Measurements from ENCODE around the gene NOD2.

Gene NOD2

GRCh38 chr16:50743581-50744225 is 50.3 kb downstream of the NOD2 start:
- DNase-seq: no peak

GRCh38 chr16:50744881-50745280 is 51.5 kb downstream of the NOD2 start:
- no peak for DNase-seq

- DNase-seq: no peak
These were observed 52.5 kb downstream of the NOD2 start for GRCh38 chr16:50745940-50746339.

GRCh38 chr16:50747207-50747956 is 54.0 kb downstream of the NOD2 start:
- peak; percentile 12 to 37 for DNase-seq

- DNase-seq: no peak
These were observed 58.1 kb downstream of the NOD2 start for GRCh38 chr16:50751528-50751927.

GRCh38 chr16:50752471-50753235 is 59.2 kb downstream of the NOD2 start:
- DNase-seq: no peak

- no peak for DNase-seq
These were observed 63.1 kb downstream of the NOD2 start for GRCh38 chr16:50756473-50756872.

GRCh38 chr16:50761267-50761666 is 67.9 kb downstream of the NOD2 start:
- DNase-seq: no peak

GRCh38 chr16:50762241-50762640 is 68.8 kb downstream of the NOD2 start:
- no peak for DNase-seq

- no peak for DNase-seq
These were observed 69.8 kb downstream of the NOD2 start for GRCh38 chr16:50763211-50763610.

GRCh38 chr16:50765260-50765659 is 71.9 kb downstream of the NOD2 start:
- DNase-seq: no peak

- DNase-seq: no peak
These were observed 72.5 kb downstream of the NOD2 start for GRCh38 chr16:50765861-50766260.

GRCh38 chr16:50767197-50767596 is 73.8 kb downstream of the NOD2 start:
- no peak for DNase-seq

- no peak for DNase-seq
These were observed 78.0 kb downstream of the NOD2 start for GRCh38 chr16:50771366-50771765.

GRCh38 chr16:50774405-50774804 is 81.0 kb downstream of the NOD2 start:
- no peak for DNase-seq

- DNase-seq: no peak
These were observed 81.6 kb downstream of the NOD2 start for GRCh38 chr16:50774960-50775359.

GRCh38 chr16:50776037-50776436 is 82.6 kb downstream of the NOD2 start:
- DNase-seq: no peak

- DNase-seq: no peak
These were observed 85.1 kb downstream of the NOD2 start for GRCh38 chr16:50778284-50779163.

GRCh38 chr16:50781043-50781442 is 87.6 kb downstream of the NOD2 start:
- DNase-seq: no peak

GRCh38 chr16:50781518-50781917 is 88.1 kb downstream of the NOD2 start:
- no peak for DNase-seq
